Fibroblast of lung (primary cell): ENCODE results near the gene RTN1.

ENCODE experiments used
- CTCF ChIP-seq, 2 donors: IDR thresholded peaks in 1 of 2; conservative IDR thresholded peaks in 1 of 2; 1 replicate in 1 of 2; 2 replicates in 1 of 2; pipeline ENCODE4 v1.5.1; 2011 to 2012; ENCODE audit warnings: low read length in 2 of 2, control low read depth in 1 of 2, inconsistent platforms in 1 of 2, low read depth in 1 of 2, mild to moderate bottlenecking in 1 of 2
- EZH2 ChIP-seq: IDR thresholded peaks from 2 replicates; pipeline ENCODE4 v1.5.1; 2012; ENCODE audit warnings: low read length, control low read depth, mild to moderate bottlenecking; ENCODE audit errors: missing control alignments

GRCh38 chr14:59695198-59695597, 175.4 kb downstream of the RTN1 start:
- TF ChIP-seq CTCF (conservative IDR thresholded peaks at IDR 0.05 in 1 of 2, IDR thresholded peaks at IDR 0.05 in 1 of 2; ENCODE audit: low read depth in 1 of 2, low read length in 2 of 2) (no peak), EZH2 (no peak)
